GM18868 (cell line): ENCODE data around the gene TTC23.

Experiments used
- ATAC-seq: cut with Tn5 transposase; IDR thresholded peaks from one replicate; pipeline ENCODE4 v1.9.1; 2021; ENCODE audit warnings: mild to moderate bottlenecking, moderate library complexity; ENCODE audit not compliant: unreplicated experiment

Gene TTC23

GRCh38 chr15:99249270-99249841 is at the start of gene TTC23:
TSS of gene TTC23 (minus strand) at chr15:99249581. CDS start at chr15:99228712, 20,869 bp downstream.
- ATAC-seq: no peak

DNA sequence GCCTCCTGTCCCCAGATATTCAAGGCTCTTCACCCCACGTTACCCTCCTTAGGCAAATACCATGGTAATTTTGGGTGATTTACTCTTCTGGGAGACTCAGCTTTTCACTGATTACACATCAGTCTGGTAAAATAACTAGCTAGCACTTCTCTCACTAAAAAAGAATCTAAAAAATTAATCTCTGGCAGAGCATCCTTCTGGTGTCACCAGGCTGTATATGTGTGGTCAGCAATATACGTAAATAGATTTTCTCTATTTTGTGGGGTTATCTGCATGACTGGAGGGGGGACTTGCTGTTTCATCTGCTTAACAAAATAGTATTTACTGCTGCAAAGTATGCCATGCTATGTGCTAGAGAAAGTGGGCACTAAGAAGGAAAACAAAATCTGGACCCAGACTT is 47.0 kb upstream of the TTC23 start:
- no peak for ATAC-seq

DNA sequence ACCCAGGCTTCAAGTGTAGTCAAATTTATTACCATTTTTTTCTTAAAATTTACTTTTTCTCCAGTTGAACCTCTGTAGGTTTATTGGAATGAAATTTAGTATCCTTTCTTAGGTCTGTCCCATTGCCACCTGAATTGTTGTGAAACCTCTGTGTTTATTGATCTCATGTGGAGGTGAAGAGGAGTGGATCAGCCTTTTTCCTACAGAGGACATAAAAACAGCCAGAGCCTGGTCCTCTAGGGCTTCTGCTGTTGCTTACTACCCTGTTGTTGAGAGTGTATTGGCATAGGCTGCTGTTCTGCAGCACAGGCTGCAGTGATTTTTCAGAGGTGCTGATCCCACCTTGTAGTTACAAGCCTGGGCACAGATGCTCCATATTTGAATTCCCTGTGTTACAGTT is 46.5 kb upstream of the TTC23 start:
- no peak for ATAC-seq

GRCh38 chr15:99291643-99292042 is 42.3 kb upstream of the TTC23 start:
- no peak for ATAC-seq

DNA sequence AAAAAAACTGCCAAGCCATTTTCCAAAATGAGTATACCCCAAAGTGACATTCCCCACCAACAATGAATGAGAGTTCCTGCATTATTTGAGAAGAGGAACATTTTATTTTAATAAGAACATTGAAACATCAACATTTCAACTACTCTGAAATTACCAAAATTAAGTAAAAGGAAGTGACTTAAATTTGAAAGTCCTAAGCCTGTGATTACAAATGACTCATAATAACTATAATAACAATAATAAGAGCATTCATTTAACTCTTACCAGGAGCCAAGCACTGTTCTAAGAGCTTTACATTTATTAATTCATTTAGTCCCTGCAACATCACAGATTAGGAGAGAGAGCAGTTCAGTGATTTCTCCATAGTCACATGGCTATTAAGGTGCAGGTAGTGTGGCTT is 34.3 kb upstream of the TTC23 start:
- no peak for ATAC-seq

DNA sequence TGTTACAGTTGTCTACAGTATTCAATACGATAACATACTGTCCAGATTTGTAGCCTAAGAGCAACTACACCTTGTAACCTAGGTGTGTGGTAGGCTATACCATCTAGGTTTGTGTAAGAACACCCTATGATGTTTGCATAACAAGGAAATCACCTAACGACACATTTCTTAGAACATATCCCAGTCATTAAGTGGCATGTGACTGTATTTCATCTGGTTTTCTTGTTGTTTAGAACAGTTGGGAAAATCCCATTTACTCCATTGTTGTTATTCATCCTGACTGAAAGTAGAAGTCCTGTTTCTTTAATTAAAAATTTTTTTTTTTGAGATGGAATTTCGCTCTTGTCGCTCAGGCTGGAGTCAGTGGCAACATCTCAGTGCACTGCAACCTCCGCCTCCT is 33.2 kb upstream of the TTC23 start:
- ATAC-seq: no peak

GRCh38 chr15:99282121-99282520 is 32.7 kb upstream of the TTC23 start:
- no peak for ATAC-seq

DNA sequence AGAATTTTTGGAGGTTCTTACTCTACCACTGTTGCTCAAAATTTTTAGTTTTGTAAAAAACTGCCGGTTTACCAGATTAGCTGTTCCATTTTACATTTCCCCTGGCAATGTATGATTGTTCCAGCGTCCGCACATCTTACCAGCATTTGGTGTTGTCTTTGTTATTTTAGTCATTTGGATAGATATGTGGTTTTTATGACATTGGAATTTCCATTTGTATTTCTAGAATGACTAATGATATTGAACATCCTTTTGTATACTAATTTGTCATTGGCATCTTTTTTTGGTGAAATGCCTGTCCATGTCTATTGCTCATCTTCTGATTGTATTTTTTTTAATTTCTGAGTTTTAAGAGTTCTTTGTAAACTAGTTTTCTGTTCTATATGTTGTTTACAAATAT is 30.4 kb upstream of the TTC23 start:
- ATAC-seq: no peak

GRCh38 chr15:99279290-99279689 is 29.9 kb upstream of the TTC23 start:
- ATAC-seq: no peak

- ATAC-seq: peak; percentile 58
Measured at GRCh38 chr15:99275525-99276128, 26.2 kb upstream of the TTC23 start.

DNA sequence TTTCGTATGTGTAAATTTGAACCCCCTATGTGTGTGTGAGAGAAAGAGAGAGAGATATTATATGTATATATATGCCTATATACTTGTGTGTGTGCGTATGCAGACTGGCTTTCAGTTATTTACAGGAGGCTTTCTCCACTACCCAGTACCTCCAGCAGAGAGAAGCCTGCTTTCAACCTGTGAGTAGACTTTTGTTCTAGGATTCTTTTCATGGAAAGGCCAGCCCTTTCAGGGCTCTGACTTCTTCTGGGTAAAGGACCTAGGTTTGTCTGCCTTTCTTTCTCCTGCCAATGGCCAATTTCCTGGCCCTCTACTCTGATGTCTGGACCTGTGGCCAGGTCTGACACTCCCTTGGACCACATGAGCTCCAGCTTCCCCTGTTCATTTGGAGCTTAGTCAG is 25.7 kb upstream of the TTC23 start:
- ATAC-seq: no peak

DNA sequence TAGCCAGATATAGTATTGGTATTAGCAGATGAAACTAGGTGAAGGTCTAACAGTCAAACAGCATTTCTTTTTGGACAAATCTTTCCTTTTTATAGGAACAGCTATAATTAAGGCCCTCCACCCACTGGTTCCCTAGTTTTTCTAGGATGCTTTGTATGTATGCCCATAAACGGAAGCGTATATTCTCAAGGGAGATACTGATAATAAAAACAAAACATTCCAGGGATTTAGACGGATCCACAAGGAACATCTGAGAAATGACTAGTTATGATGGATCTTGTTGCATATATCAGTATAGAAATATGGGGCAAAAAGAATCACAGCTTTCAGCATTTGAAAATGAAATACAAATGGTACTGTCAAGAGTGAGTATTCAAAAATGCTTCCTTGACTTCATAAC is 24.4 kb upstream of the TTC23 start:
- ATAC-seq: no peak

GRCh38 chr15:99268431-99268830 is 19.1 kb upstream of the TTC23 start:
- no peak for ATAC-seq

- no peak for ATAC-seq
Measured at GRCh38 chr15:99267957-99268356, 18.6 kb upstream of the TTC23 start.

DNA sequence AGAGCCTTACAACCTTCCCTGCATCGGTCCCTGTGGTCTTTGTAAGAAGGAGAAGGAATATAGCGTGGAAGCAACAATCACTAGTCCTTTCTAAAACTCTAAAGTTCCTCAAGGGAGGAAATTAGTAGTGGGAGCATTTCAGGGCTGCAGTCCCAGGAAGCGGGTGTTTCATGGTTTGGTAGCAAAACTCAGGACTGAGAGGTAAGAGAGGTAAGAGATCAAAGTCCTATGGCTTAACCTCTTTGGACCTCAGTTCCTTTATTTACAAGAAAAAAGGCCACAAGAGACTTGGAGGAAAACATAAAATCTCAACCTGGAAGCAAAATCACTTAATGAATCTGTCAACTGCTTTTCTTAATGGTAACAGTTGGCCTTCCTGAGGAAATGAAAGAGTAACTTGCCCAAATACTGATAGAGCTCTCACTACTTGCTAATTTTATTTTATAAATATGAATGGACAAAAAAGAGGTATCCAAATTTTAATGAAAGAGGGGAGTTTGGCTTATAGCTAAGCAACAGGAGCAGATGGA is 16.2 kb upstream of the TTC23 start:
- ATAC-seq: no peak

DNA sequence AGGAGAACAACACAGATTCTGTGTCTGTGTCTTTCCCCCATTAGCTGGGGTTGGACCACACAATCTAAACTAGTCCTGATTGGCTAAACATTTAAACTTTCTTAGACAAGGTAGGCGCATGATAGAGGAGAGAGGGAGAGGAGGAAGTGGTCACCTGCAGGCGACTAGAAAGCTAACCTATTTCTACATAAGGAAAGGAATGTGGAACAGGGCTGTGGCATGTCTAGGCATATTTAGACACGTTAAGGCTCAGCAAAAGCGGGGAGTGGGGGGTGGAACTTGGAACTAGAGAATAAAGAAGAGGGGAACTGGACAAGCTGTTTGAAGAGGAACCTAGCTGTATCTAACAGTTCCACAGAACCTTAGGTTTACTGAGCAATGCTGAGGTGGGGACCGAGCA is 14.7 kb upstream of the TTC23 start:
- ATAC-seq: no peak

GRCh38 chr15:99257107-99257750 is 7.8 kb upstream of the TTC23 start:
- ATAC-seq: no peak

- ATAC-seq: no peak
Measured at GRCh38 chr15:99253381-99254090, 4.2 kb upstream of the TTC23 start.

DNA sequence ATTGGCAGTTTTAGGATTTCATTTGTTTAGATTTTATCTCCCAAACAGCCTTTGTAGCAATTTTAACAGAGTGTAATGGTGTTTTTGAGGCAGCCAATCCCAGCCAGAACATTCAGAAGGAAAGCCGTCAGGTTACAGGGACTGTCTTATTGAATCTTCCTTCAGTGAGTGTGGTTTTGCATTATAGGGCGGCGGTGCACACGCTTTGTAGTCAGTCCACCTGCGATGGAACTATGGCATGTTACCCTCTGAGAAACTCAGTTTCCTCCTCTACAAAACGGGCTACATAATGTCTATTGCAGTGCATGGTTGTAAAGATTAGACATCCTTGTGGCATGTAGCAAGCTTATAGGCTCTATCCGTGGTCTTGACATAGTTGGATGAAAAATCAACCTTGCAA is 2.9 kb upstream of the TTC23 start:
- no peak for ATAC-seq

DNA sequence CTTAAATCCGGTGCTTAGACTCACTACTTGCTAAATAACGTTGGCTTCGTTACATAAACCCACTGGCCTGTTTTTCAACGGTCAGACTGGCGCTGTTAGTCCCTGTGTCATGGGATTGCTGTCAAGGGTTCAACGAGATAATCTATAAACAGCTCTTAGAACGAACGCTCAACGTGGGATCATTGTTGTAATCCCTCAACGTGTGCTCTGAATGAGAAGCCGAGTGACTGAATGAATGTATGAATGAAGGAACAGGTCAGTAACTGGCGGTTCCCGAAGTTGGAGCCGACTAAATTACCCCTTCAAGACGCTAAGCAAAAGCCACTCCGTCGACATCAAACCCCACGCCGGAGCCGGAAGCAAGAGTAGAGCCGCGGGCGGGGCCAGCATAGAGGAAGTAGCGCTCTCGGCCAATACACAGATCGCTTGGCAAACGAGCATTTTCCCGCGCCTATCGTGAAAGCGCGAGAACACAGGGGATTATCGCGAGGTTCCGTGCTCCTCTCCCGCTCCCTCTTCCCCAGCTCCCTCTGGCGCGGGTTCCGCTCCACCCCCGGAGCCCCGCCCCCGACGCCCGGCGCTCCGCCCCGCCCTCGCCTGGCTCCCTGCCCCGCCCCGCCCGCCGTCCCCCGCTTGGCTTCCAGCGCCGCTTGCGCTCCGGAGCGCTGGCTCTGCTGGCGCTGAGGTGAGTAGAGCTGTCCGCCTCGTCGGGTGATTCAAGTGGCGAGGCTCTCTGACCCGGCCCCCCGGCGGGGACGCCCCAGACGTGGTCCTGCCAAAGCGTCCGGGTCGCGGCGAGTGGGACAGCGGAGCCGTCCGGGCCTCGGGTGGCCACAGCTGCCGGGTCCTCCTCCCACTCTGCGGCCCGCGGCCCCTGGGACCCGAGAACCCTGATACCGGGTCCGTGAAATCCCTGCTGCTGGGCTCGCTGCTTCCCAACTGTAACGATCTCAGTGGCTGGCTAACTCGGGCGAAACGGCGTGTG is 1.8 kb upstream of the TTC23 start, which contains the start of gene LRRC28:
TSS of gene LRRC28 (plus strand) at position 625 of the 985 bp plus-strand sequence. CDS start 4,477 bp downstream, outside the sequence.
- ATAC-seq: peak; percentile 93
